HL-60 (cell line): Measurements from ENCODE around the gene TTLL1.

ENCODE experiments used
- CTCF ChIP-seq: IDR thresholded peaks from one replicate; pipeline ENCODE4 v1.5.1; 2011; ENCODE audit warnings: low read length, control low read depth, inconsistent platforms; ENCODE audit not compliant: insufficient read depth
- GABPA ChIP-seq: IDR thresholded peaks from 2 replicates; pipeline ENCODE4 v1.6.1; 2012; ENCODE audit warnings: low read depth
- POLR2AphosphoS5 ChIP-seq: IDR thresholded peaks from 2 replicates; pipeline ENCODE4 v1.6.1; 2012; ENCODE audit warnings: low read depth
- REST ChIP-seq: IDR thresholded peaks from 2 replicates; pipeline ENCODE4 v1.6.1; 2012; ENCODE audit warnings: low read depth; ENCODE audit not compliant: insufficient replicate concordance

- TF ChIP-seq CTCF: no peak
- no peak for TF ChIP-seq REST
- TF ChIP-seq POLR2AphosphoS5: no peak
- TF ChIP-seq GABPA: no peak
Measured at GRCh38 chr22:42994276-42994916, 94.8 kb downstream of the TTLL1 start.
